GM12801 (cell line): ENCODE results near the gene RITA1.

Source experiments
- TF ChIP-seq, protein P1 (sequence below): IDR thresholded peaks from one replicate; pipeline ENCODE4 v1.5.1; 2011; ENCODE audit warnings: control low read depth; ENCODE audit not compliant: insufficient read length; ENCODE audit errors: extremely low read depth

RITA1 gene, protein sequence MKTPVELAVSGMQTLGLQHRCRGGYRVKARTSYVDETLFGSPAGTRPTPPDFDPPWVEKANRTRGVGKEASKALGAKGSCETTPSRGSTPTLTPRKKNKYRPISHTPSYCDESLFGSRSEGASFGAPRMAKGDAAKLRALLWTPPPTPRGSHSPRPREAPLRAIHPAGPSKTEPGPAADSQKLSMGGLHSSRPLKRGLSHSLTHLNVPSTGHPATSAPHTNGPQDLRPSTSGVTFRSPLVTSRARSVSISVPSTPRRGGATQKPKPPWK

DNA sequence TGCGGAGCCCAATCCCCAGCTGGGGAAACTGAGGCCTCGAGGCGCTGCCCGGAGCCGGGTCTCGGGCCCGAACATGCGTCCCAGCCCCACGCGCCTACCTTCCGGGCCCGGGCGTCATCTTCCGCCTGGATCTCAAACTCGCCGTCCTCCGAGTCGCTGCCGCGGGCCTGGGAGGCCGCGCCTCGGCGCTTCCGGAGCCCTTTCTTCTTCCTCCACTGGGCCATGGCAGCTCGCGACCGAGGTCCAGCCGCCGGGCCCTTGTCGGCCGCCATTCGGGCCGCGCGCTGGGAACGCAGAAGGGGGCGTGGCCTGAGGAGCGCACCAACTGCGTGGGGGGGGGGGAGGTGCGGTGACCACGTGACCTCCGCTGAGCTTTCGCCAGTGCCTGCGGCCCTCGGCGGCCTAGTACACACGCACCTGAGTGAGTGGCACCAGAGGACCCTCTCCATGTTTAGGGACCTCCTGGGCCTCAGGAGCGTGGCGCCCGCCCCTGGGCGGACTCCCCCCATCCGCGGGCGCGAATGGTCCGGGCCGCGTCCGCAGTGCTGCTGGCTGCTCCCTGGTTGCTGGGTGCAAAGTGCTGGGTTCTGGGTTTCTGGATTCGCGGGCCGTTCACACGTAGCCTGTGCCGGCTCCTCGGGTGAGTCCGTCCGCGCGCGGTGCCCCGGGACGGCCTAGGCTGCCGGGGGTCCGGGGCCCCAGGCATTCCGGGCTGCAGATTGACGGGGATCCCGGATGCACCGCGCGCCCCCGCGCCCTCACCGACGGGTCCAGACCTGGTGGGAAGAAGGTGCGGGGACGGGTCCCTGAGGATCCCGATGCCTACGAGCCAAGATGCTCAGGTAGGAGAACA is at the start of gene RITA1, which contains the start of gene DDX54:
RITA1 (plus strand) TSS at position 542 of the 853 bp plus-strand sequence. CDS start 1,026 bp downstream, outside the sequence.
DDX54 (minus strand) TSS at position 299 of the 853 bp plus-strand sequence; CDS start at position 272, 27 bp downstream.
- TF ChIP-seq, protein P1, sequence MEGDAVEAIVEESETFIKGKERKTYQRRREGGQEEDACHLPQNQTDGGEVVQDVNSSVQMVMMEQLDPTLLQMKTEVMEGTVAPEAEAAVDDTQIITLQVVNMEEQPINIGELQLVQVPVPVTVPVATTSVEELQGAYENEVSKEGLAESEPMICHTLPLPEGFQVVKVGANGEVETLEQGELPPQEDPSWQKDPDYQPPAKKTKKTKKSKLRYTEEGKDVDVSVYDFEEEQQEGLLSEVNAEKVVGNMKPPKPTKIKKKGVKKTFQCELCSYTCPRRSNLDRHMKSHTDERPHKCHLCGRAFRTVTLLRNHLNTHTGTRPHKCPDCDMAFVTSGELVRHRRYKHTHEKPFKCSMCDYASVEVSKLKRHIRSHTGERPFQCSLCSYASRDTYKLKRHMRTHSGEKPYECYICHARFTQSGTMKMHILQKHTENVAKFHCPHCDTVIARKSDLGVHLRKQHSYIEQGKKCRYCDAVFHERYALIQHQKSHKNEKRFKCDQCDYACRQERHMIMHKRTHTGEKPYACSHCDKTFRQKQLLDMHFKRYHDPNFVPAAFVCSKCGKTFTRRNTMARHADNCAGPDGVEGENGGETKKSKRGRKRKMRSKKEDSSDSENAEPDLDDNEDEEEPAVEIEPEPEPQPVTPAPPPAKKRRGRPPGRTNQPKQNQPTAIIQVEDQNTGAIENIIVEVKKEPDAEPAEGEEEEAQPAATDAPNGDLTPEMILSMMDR = no peak

DNA sequence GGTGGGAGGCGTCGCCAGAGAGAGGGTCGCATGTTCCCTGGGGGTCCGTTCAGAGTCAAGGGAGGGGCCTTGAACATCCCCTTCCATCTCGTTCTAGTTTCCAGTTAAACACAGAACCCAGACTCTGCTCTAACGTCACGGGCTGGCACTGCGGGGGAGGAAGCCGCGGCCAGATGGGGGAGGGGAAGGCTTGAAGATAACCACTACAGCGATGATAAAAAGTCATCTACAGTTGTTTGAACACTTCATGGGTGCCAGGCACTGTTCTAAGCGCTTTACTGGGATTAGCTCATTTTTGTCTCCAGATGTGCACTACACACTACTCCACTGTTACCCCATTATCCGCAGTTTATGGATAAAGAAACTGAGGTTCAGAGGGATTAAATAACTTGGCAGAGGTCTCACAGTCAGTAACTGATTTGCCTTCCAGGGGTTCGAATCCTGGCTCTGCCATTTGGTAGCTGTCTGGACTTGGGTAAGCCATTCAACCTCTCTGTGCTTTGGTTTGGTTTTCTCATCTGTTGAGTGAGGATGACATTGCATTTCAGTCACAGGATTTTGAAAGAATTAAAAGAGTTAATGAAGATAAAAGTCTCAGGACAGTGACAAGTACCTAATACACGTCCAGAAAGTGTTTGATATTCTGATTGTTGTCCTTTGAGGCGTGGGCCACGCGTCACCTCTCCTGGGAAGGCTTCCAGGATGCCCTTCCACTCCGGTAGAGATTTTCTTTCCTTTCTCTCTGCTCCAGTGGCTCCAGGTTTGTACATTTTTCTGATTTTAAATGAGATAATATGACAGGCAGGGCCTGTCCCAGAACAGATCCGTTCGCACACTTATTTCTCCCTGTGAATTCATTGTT is 49.2 kb upstream of the RITA1 start:
- TF ChIP-seq, protein P1 = no peak

DNA sequence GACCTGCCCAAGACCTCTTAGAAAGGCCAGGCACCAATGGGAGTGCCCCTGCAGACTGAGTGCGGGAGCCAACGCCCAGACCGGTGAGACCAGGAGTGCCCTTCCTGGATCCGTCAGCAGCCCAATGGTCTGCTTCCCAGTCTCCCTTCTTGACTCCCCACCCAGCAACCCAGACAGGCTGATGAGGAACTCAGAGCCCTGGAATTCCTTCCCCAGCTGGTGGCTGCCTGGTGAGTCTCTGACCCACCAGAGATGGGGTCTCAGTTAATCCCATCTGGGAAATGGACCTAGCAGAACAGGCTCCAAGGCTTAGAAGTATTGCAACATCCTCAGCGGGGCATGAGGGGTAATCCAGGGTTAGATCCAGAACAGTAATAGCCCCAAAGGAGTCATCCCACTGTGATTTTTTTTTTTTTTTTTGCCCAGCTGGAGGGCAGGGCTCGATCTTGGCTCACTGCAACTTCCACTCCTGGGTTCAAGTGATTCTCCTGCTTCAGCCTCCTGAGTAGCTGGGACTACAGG is 48.5 kb upstream of the RITA1 start:
- TF ChIP-seq, protein P1 = no peak

DNA sequence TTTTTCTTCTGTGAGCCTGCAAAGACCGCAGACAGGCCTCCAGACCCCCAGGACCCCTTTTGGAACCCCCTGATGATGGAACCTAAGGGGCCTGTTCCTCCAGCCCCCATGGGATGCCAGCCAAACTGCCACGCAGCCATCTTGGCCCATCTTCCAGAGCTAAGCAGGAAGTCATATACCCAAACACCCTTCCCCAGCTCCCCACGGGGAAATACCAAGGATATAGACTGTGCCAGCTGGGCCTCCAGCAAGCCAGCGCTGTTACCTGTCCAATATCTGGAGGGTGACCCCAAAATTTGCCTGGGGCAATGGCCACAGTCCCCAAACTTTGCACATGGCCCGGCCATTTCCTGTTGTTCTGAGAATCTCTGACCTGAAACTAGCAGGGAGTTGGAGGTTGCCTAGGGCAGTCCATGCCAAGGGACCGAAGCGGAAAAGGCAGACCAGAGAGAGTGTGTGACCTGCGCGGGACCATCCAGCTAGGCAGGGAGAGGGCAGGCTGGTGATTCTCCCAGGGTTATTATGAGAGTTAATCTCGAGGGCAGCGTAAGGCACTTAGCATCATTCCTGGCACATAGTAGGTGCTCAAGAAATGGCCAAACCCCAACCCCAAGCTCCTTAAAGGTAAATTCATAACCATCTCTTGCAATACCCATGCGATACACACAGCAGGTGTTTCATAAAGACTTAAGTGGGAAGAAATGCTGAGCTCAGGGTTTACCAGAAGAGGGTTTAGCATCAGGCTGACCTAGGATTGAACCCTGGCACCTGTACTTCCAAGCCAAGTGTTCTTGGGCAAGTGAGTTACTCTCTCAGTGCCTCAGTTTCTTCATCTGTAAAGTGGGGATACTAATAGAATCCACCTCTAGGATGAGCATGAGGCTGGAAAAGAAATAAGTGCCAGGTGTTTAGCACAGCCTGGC is 47.4 kb upstream of the RITA1 start:
- TF ChIP-seq, protein P1 = no peak

DNA sequence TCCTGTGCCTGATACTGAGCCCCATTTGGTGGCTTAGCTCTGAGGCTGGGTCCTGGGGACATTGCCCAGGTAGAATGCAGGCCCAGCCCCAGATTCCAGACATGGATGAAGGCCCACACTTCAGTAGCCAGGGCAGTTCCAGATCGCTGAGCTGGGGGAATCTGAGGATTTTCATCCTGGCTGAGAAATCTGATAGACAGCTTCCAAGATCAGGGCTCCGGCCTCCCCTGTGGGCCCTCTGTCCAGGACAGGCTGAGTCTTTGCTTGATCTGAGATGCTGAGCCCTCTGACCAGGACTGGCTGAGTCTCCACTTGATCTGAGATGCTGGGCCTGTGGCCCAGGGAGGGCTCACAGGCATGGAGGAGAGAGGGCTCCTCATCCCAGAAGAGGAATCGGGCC is 46.7 kb upstream of the RITA1 start:
- TF ChIP-seq, protein P1 = no peak

DNA sequence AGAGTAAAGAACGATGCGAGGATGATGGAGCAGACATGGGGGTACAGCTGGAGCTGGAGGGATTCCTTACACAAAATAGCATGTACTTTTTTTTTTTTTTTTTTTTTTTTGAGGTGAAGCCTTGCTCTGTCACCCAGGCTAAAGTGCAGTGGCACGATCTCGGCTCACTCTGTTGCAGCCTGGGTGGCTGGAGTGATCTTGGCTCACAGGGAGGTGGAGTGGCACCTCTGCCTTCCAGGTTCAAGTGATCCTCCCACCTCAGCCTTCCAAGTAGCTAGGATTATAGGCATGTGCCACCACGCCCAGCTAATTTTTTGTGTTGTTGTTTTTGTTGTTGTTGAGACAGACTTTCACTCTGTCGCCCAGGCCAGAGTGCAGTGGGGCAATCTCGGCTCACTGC is 44.8 kb upstream of the RITA1 start:
- TF ChIP-seq, protein P1 = no peak
